ENCODE data around the gene ZNF649.

- TF ChIP-seq POLR2AphosphoS5 (IDR thresholded peaks at IDR 0.05) (no peak), CTCF (IDR thresholded peaks at IDR 0.05) (no peak), POLR2A (IDR thresholded peaks at IDR 0.05) (no peak)
Observed at GRCh38 chr19:51903192-51903591, 1.6 kb downstream of the ZNF649 start.
